A673 (cell line): ENCODE results near the gene NR6A1. TPM values are rescaled to one million over a fixed set of nuclear protein-coding genes. Genes with fewer than 3 reads are reported as not detected.

Experiments
- BruUV-seq: library from RNA; stranded (reverse); fragments of 400-500 nt; replicated peaks from 2 replicates; lab custom pipeline; 2021; lab: Mats Ljungman, UMichigan
- CTCF ChIA-PET: fragments of 300-600 bp; sonication (Branson Sonifier 250); formaldehyde crosslinking; loops from one replicate; lab custom pipeline; 2022; ENCODE audit warnings: antibody characterized with exemption; lab: Charles Lee
- POLR2A ChIA-PET: fragments of 300-600 bp; sonication (Branson Sonifier 250); formaldehyde crosslinking; loops from one replicate; lab custom pipeline; 2022; ENCODE audit warnings: antibody characterized with exemption; ENCODE audit not compliant: low non-redundant PET; lab: Charles Lee
- DNase-seq: peaks from one replicate; pipeline ENCODE4 v3.0.0-alpha.2; 2015; ENCODE audit warnings: low spot score
- H3K27ac ChIP-seq: fragments of 200-600 bp; sonication (generic); 2 replicates; pipeline ENCODE4 v1.5.1; 2016; ENCODE audit warnings: mixed run types, low read depth, mild to moderate bottlenecking, mixed read lengths, antibody characterized with exemption, low read length; ENCODE audit not compliant: poor library complexity, severe bottlenecking
- H3K27me3 ChIP-seq: fragments of 200-600 bp; sonication (generic); replicated peaks from 2 replicates; pipeline ENCODE4 v1.6.1; 2017; ENCODE audit warnings: mixed run types, low read depth, mild to moderate bottlenecking, mixed read lengths, antibody characterized with exemption, low read length; ENCODE audit not compliant: insufficient read depth, poor library complexity
- H3K36me3 ChIP-seq: fragments of 200-600 bp; sonication (generic); 2 replicates; pipeline ENCODE4 v1.6.1; 2016; ENCODE audit warnings: mixed run types, mild to moderate bottlenecking, mixed read lengths, antibody characterized with exemption, low read length; ENCODE audit not compliant: insufficient read depth, poor library complexity, severe bottlenecking
- H3K4me1 ChIP-seq: fragments of 200-600 bp; sonication (generic); 2 replicates; pipeline ENCODE4 v1.6.1; 2017; ENCODE audit warnings: mixed run types, mild to moderate bottlenecking, mixed read lengths, antibody characterized with exemption, low read length; ENCODE audit not compliant: insufficient read depth, poor library complexity, severe bottlenecking
- H3K4me3 ChIP-seq: fragments of 200-600 bp; sonication (generic); 2 replicates; pipeline ENCODE4 v1.5.1; 2016; ENCODE audit warnings: low read depth, mixed run types, mild to moderate bottlenecking, mixed read lengths, low read length; ENCODE audit not compliant: poor library complexity, severe bottlenecking
- H3K9me3 ChIP-seq: fragments of 200-600 bp; sonication (generic); 2 replicates; pipeline ENCODE4 v1.6.1; 2016; ENCODE audit warnings: mixed run types, low read depth, mild to moderate bottlenecking, mixed read lengths, antibody characterized with exemption, low read length; ENCODE audit not compliant: poor library complexity, severe bottlenecking
- CTCF ChIP-seq: fragments of 300-800, 200-600 bp; sonication (generic); conservative IDR thresholded peaks from 2 replicates; pipeline ENCODE4 v1.5.1; 2017; ENCODE audit warnings: low read depth, mild to moderate bottlenecking, antibody characterized with exemption, low read length, moderate library complexity, mixed read lengths
- EZH2 ChIP-seq: fragments of 200-600 bp; sonication (generic); IDR thresholded peaks from 2 replicates; pipeline ENCODE4 v1.6.1; 2017; ENCODE audit warnings: borderline replicate concordance, low read depth, mild to moderate bottlenecking, mixed read lengths, antibody characterized with exemption, low read length; ENCODE audit not compliant: poor library complexity, severe bottlenecking
- intact Hi-C: fragments of 100-400 bp; cut with micrococcal nuclease; formaldehyde crosslinking; loops from one replicate; pipeline ENCODE4 v1.10.0; 2022; ENCODE audit not compliant: unreplicated experiment
- total RNA-seq: library from RNA; stranded (reverse); gene quantifications from 2 replicates; pipeline ENCODE4 v1.2.3, GENCODE V29; 2021

The NR6A1 gene
- total RNA-seq, 1 experiment from 2014 or later = 5.3 TPM

DNA sequence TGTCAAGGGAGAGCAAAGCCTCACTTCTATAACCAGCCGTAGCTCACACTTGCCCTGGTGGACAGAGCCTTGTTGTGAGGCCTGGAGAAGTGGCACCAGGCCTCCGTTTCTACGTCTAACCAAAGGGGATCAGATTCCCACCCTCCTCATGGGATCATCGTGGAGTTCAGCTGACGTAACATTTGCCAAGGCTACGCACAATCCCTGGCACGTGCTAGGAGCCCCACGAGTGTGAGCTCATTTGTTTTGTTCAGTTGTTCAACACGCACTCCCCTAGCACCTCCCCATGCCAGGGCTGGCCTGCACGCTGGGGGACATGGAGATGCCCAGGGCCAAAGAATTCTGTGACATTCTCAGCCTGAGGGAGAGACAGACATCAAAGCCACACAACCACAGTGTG is 297.8 kb downstream of the NR6A1 start:
- CTCF ChIA-PET = interaction anchor here (0.5 kb wide), 1 partner anchor 63 kb away, joined by 4 read pairs; no protein-coding TSS in a partner anchor

DNA sequence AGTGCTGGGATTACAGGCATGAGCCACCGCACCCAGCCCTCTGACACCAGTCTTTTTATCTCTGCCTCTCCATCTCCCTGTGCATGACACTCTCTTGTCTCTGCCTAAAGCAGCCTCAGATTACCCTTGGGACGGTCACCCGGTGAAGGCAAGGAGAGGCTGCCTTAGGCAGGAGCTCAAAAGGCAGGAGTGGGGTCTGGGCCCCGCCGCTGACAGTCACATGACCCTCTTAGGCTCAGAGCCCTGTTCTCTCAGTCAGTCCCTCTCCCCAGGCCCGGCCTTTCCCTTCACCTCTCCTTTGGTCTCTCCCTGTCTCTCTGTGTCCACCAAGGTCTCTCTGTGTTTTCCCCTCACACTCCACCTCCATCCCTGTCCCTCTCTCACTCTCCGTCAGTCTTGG is 298.3 kb downstream of the NR6A1 start:
- no peaks in the 10 kb centered on the region for H3K36me3 ChIP-seq
- intact Hi-C loops = no loop called here
- POLR2A ChIA-PET = no interaction called here
- TF ChIP-seq EZH2 = no peak
- no peak for TF ChIP-seq CTCF
- no TSS peak for BruUV-seq
- peaks cover 19% of the 10 kb centered on the region for H3K4me1 ChIP-seq
- no peak for DNase-seq
- H3K27me3 ChIP-seq = no peaks in the 10 kb centered on the region
- H3K4me3 ChIP-seq = no peak overlapping the region
- H3K27ac ChIP-seq = no peak overlapping the region
- CTCF ChIA-PET = no interaction called here
- H3K9me3 ChIP-seq = no peaks in the 10 kb centered on the region

More for the DNA sequence above, 297.8 kb downstream of the NR6A1 start:
- H3K27me3 ChIP-seq = no peaks in the 10 kb centered on the region
- no peak overlapping the region for H3K27ac ChIP-seq
- no peak overlapping the region for H3K4me3 ChIP-seq
- no peaks in the 10 kb centered on the region for H3K36me3 ChIP-seq
- peaks cover 19% of the 10 kb centered on the region for H3K4me1 ChIP-seq
- no TSS peak for BruUV-seq
- intact Hi-C loops = no loop called here
- no peak for DNase-seq
- no peaks in the 10 kb centered on the region for H3K9me3 ChIP-seq
- POLR2A ChIA-PET = no interaction called here
- TF ChIP-seq EZH2 = no peak
- TF ChIP-seq CTCF = no peak

GRCh38 chr9:124471761-124472160 is 299.4 kb downstream of the NR6A1 start:
- POLR2A ChIA-PET = no interaction called here
- Histone ChIP-seq H3K36me3 (no peaks in the 10 kb centered on the region), H3K27ac (no peak overlapping the region), H3K27me3 (no peaks in the 10 kb centered on the region), H3K4me3 (no peak overlapping the region), H3K9me3 (no peaks in the 10 kb centered on the region), H3K4me1 (peaks cover 12% of the 10 kb centered on the region)
- CTCF ChIA-PET = no interaction called here
- no peak for DNase-seq
- intact Hi-C loops = no loop called here
- TF ChIP-seq EZH2 (no peak), CTCF (no peak)
- BruUV-seq = no TSS peak
